Neural progenitor cell (in vitro differentiated cells): Measurements from ENCODE around the gene TEF.

Experiments used
- EZH2 ChIP-seq: fragments of 200-600 bp; sonication (generic); IDR thresholded peaks from 2 replicates; pipeline ENCODE4 v1.6.1; 2017; ENCODE audit warnings: antibody characterized with exemption, mild to moderate bottlenecking, moderate library complexity
- TF ChIP-seq, protein P1 (sequence below): fragments of 200-600 bp; sonication (generic); IDR thresholded peaks from 2 replicates; pipeline ENCODE4 v1.5.1; 2017; ENCODE audit warnings: antibody characterized with exemption, mild to moderate bottlenecking

DNA sequence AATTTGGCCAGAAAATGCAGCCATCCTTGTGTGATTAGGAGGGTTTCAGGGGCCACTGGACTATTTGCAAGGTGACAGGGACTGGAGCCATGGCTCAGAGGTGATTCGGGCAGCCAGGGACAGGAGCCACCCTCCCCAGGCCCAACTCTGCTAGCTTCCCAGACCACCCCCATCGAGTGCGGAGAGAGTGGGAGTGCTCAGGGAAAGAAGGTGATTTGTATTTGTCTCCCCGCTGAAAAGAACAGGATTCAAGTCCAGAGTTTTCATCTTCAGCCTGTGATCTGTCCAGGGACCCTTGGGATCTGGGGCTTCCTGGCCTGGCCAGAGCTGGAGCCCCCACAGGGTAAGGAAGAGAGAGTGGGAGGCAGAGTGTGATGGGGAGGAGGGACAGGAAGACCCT is 22.4 kb upstream of the TEF start:
- TF ChIP-seq, protein P1, sequence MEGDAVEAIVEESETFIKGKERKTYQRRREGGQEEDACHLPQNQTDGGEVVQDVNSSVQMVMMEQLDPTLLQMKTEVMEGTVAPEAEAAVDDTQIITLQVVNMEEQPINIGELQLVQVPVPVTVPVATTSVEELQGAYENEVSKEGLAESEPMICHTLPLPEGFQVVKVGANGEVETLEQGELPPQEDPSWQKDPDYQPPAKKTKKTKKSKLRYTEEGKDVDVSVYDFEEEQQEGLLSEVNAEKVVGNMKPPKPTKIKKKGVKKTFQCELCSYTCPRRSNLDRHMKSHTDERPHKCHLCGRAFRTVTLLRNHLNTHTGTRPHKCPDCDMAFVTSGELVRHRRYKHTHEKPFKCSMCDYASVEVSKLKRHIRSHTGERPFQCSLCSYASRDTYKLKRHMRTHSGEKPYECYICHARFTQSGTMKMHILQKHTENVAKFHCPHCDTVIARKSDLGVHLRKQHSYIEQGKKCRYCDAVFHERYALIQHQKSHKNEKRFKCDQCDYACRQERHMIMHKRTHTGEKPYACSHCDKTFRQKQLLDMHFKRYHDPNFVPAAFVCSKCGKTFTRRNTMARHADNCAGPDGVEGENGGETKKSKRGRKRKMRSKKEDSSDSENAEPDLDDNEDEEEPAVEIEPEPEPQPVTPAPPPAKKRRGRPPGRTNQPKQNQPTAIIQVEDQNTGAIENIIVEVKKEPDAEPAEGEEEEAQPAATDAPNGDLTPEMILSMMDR = no peak
- no peak for TF ChIP-seq EZH2
